ENCODE measurements around the gene DGCR6. TPM values are rescaled to one million over a fixed set of nuclear protein-coding genes. Genes with fewer than 3 reads are reported as not detected.
"Not testable (repeated sequence)": the region's sequence is repeated elsewhere in the genome, so short reads cannot be mapped to it uniquely, and the experiment has no call there.

Gene DGCR6
- total RNA-seq, 2 donors from 2014 or later = 2.7 to 9.9 TPM

DNA sequence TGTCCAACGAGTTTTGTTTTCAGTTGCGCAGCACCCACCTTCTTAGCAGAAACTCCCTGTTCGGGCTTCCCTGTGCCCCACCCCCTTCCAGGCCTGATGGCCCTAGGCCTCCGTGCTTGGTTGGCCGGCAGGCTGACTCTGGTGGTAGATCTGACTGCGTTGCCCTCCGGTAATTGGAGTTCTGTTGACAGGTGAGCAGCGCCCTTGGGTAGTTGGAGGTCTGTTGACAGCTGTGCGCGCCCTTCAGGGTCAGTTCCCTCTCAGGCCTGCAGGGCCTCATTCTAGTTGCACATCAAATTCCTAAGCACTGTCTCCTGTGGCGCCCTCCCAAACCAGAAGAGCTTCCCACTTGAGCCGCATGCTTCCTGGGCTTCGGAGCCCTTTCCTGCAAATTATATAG lies 776 bp downstream of the DGCR6 start:
- no peak for DNase-seq (ENCODE audit: low spot score)
- Histone ChIP-seq H3K4me3 (no peak overlapping the region), H3K27ac (no peak overlapping the region), H3K36me3 (no peaks in the 10 kb centered on the region), H3K27me3 (replicated peaks; ENCODE audit: insufficient read depth) (no peaks in the 10 kb centered on the region), H3K9me3 (no peaks in the 10 kb centered on the region), H3K4me1 (replicated peaks) (no peaks in the 10 kb centered on the region)
- intact Hi-C loops (cut with DNase I) = no loop called here
- WGBS = no CpG with 5 or more reads among the region's 13 CpGs
- TF ChIP-seq CTCF (IDR thresholded peaks at IDR 0.05) (no peak), POLR2AphosphoS5 (IDR thresholded peaks at IDR 0.05) (no peak), POLR2A (IDR thresholded peaks at IDR 0.05) (no peak)

DNA sequence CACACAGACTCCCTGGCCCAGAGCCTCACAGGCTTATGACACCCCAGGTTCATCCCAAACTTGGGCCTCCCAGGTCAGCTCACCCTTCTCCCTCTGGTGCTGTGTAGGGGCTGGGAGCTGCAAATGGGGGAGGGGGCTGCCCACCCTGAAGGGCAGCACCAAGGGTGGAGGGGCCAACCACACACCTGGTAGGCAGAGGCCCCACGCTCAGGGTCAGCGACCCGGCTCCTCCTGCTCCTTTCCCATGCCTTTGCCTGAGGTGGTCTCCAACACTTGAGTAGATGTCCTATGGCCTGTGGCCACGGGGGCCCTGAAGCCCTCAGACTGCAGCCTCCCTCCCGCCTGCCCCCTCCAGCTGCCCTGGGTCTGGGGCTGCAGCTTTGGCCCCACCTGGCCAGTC lies 3.4 kb downstream of the DGCR6 start:
- H3K4me1 ChIP-seq (replicated peaks) = no peaks in the 10 kb centered on the region
- no peaks in the 10 kb centered on the region for H3K9me3 ChIP-seq
- no peaks in the 10 kb centered on the region for H3K27me3 ChIP-seq (replicated peaks; ENCODE audit: insufficient read depth)
- H3K4me3 ChIP-seq = no peak overlapping the region
- no peak overlapping the region for H3K27ac ChIP-seq
- DNase-seq (ENCODE audit: low spot score) = no peak
- intact Hi-C loops (cut with DNase I) = no loop called here
- no peaks in the 10 kb centered on the region for H3K36me3 ChIP-seq
- TF ChIP-seq POLR2A (IDR thresholded peaks at IDR 0.05) = no peak
- TF ChIP-seq POLR2AphosphoS5 (IDR thresholded peaks at IDR 0.05) = no peak
- no peak for TF ChIP-seq CTCF (IDR thresholded peaks at IDR 0.05)
- WGBS = no CpG with 5 or more reads among the region's 5 CpGs

- DNase-seq (ENCODE audit: low spot score); H3K4me3 ChIP-seq; H3K27me3 ChIP-seq (replicated peaks; ENCODE audit: insufficient read depth); H3K4me1 ChIP-seq (replicated peaks); H3K27ac ChIP-seq; H3K9me3 ChIP-seq; H3K36me3 ChIP-seq; intact Hi-C loops (cut with DNase I): not testable (repeated sequence)
- no CpG with 5 or more reads among the region's 2 CpGs for WGBS
Measured at GRCh38 chr22:18911535-18911934, 5.4 kb downstream of the DGCR6 start.

GRCh38 chr22:18912264-18912946 lies 6.3 kb downstream of the DGCR6 start:
- H3K4me3 ChIP-seq; intact Hi-C loops (cut with DNase I); H3K27ac ChIP-seq; H3K9me3 ChIP-seq; H3K4me1 ChIP-seq (replicated peaks); H3K27me3 ChIP-seq (replicated peaks; ENCODE audit: insufficient read depth); H3K36me3 ChIP-seq; DNase-seq (ENCODE audit: low spot score): not testable (repeated sequence)
- WGBS = no CpG with 5 or more reads among the region's 10 CpGs

- DNase-seq (ENCODE audit: low spot score); H3K9me3 ChIP-seq; H3K4me3 ChIP-seq; H3K27ac ChIP-seq; intact Hi-C loops (cut with DNase I); H3K27me3 ChIP-seq (replicated peaks; ENCODE audit: insufficient read depth); H3K4me1 ChIP-seq (replicated peaks); H3K36me3 ChIP-seq: not testable (repeated sequence)
- WGBS = no CpG with 5 or more reads among the region's 10 CpGs
Measured at GRCh38 chr22:18914558-18914957, 8.4 kb downstream of the DGCR6 start.

DNA sequence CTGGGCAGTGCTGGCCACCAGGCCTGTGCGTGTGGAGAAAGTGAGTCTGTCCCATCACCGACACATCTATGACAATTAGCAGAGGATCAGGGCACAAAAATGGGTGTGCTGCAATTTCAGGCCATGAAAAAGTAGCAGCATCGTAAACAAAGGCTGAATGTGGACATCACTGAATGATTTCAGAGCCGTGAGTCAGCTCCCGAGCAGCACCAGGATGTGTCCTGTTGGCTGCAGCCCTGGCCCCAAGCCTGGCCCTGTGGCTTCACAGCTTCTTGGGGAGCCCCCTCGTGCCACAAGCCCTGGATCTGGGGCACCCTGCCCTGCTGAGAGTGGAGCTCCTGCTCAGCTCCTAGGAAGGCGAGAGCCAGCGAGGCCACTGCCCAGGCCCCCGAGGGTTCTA lies 9.4 kb downstream of the DGCR6 start:
- H3K4me1 ChIP-seq (replicated peaks); intact Hi-C loops (cut with DNase I); H3K36me3 ChIP-seq; H3K9me3 ChIP-seq; DNase-seq (ENCODE audit: low spot score); H3K4me3 ChIP-seq; H3K27me3 ChIP-seq (replicated peaks; ENCODE audit: insufficient read depth); H3K27ac ChIP-seq: not testable (repeated sequence)
- WGBS = no CpG with 5 or more reads among the region's 9 CpGs

DNA sequence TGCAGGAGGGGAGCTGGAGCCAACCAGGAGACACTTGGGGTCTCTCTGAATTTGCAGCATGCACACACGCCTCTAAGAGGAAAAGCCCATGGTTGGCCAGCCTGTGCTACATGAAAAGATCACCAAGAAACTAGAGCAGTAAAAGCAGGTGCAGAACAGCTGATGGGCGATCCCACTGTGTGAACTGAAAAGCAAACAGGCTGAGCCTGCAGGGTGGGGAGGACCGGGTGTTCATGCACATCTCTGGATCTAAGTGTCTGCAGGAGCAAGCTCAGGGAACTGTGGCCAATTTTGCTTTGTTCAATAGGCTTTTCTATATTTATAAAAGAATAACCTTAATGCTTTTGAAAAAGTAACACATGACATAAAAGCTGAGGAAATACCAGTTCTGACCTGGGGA lies 11.7 kb downstream of the DGCR6 start:
- H3K36me3 ChIP-seq; H3K27me3 ChIP-seq (replicated peaks; ENCODE audit: insufficient read depth); intact Hi-C loops (cut with DNase I); H3K4me1 ChIP-seq (replicated peaks); H3K4me3 ChIP-seq; DNase-seq (ENCODE audit: low spot score); H3K27ac ChIP-seq; H3K9me3 ChIP-seq: not testable (repeated sequence)
- WGBS = 11% methylated on average over 1 of the region's 3 CpGs

GRCh38 chr22:18920257-18920902 lies 14.3 kb downstream of the DGCR6 start:
- H3K4me3 ChIP-seq; intact Hi-C loops (cut with DNase I); H3K36me3 ChIP-seq; H3K9me3 ChIP-seq; H3K27me3 ChIP-seq (replicated peaks; ENCODE audit: insufficient read depth); H3K4me1 ChIP-seq (replicated peaks); DNase-seq (ENCODE audit: low spot score); H3K27ac ChIP-seq: not testable (repeated sequence)
- no CpG with 5 or more reads among the region's 12 CpGs for WGBS
